GF-D8 (cell line): ENCODE results near the gene PARD6B.
"Not testable (repeated sequence)": the region's sequence is repeated elsewhere in the genome, so short reads cannot be mapped to it uniquely, and the experiment has no call there.

Experiments used
- DNase-seq: peaks from one replicate; lab custom pipeline; 2025; lab: John Stamatoyannopoulos, UW

Gene PARD6B

GRCh38 chr20:50776122-50776817 lies 44.9 kb downstream of the PARD6B start:
- no peak for DNase-seq

- no peak for DNase-seq
These were observed 46.0 kb downstream of the PARD6B start for GRCh38 chr20:50777373-50777772.

DNA sequence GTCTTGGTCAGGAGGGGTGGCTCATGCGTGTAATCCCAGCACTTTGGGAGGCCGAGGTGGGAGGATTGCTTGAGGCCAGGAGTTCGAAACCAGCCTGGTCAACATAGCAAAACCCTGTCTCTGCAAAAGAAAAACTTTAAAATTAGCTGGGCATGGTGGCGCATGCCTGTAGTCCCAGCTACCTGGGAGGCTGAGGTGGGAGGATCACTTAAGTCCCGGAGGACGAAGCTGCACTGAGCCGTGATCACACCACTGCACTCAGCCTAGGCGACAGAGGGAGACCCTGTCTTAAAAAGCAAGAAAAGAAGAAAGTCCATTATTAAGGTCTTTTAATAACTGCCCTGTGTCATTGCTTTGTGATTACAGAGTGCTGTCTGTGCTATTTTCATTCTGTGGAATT lies 47.6 kb downstream of the PARD6B start:
- DNase-seq: not testable (repeated sequence)

DNA sequence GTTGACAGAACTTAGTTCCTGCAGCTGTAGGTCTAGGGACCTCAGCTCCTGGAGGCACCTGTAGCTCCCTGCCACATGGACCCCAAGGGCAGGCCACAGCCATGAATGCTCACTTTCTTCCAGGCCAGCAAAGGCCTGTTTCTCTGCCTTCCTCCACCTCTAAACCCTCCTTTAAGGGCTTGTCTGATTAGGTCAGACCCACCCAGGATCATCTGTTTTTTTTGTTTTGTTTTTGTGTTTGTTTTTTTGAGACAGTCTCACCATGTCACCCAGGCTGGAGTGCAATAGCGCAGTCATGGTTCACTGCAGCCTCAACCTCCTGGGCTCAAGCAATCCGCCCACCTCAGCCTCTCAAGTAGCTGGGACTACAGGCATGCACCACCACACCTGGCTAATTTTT lies 52.0 kb downstream of the PARD6B start:
- no peak for DNase-seq

DNA sequence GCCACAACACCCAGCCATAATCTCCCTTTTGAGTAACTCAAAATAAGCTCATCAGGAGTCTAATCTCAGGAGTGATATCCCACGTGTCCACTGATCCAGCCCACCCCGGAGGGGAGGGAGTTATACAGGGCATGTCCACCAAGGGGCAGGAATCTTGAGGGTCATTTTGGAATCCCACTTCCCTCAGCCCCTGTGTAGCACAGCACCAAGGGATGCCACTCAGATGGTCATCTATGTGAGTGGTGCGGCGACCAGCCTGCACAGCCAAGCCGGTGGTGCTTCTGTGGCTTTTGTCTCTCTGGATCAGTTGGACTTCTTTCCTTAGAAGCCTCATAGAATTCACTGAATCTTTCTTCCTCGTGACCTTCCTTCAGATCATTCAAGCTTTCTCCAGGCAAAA lies 52.5 kb downstream of the PARD6B start:
- DNase-seq: no peak

DNA sequence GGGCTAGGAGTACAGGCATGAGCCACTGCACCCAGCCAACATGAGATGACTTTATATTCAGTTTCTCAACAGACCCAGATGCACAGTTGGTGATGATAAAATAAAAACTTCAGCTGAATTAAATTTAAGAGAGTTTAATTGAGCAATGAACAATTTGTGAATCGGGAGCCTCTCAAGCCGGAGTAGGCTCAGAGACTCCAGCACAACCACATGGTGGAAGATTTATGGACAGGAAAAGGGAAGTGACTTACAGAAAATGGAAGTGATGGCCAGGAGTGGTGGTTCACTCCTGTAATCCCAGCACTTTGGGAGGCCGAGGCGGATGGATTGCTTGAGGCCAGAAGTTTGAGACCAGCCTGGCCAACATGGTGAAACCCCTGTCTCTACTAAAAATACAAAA lies 53.1 kb downstream of the PARD6B start:
- DNase-seq: no peak

DNA sequence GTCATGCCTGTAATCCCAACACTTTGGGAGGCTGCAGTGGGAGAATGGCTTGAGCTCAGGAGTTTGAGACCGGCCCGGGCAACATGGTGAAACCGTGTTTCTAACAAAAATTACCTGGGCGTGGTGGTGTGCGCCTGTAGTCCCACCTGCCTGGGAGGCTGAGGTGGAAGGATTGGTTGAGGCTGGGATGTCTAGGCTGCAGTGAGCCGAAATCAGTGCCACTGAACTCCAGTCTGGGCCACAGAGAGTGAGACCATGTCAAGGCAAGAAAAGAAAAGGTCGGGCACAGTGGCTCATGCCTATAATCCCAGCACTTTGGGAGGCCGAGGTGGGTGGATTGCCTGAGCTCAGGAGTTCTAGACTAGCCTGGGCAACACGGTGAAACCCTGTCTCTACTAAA lies 55.3 kb downstream of the PARD6B start:
- no peak for DNase-seq

DNA sequence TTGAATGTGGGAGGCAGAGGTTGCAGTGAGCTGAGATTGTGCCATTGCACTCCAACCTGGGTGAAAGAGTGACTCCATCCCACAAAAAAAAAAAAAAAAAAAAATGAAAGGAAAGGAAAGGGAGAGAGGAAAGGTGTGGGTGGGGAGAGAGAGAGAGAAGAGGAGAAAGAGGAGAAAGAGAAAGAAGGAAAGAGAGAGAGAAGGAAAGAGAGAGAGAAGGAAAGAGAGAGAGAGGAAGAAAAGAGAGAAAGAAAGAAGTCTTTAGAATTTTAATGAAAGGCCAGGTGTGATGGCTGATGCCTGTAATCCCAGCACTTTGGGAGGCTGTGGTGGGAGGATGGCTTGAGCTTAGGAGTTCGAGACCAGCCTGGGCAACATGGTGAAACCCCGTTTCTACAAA lies 55.8 kb downstream of the PARD6B start:
- DNase-seq: no peak

DNA sequence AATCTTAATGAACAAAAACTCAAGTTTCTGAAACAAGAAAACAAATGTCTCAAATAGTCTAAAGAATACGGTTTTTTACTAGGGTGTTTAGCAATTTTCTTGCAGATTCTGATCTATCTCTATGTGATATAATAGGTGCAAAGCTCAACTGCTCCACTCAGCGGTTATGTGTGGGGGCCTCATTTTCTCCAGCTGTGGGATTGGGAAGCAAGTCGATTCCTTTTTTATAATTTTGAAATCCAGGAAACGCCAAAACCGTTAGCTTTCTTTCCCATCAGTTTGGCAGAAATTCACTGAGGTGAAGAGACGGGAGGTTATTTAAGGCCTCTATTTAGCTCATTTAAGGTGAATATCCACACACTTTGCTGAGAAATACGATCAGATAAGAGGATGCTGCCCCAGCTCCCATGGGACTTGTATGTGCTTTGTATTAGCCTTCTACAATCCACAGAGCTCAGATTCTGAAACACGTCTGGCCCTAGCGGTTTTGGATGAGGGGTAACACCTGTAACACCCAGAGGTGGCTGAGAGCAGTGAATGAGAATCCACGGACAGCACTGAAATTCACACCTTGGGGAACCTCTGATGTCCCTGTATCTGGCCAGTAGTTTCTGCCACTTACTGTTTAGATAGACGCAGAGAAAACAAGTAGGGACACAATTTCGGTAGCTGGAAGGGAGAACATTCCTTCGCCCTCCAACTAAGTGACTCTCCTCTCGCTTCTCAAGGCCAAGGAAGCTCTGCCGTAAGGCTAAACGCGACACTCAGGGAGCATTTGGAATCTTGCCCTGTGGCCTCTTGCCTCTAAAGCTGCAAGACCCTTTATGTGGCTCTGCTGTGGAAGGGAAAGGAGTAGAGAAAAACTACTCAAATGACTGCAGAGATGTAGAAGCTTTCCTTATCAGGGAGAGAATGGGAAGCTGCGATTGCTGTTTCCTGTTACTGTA lies 56.9 kb downstream of the PARD6B start:
- DNase-seq: peak; percentile 58

GRCh38 chr20:50789968-50790650 lies 58.7 kb downstream of the PARD6B start:
- DNase-seq: no peak

- DNase-seq: peak; percentile 38
These were observed 59.4 kb downstream of the PARD6B start for GRCh38 chr20:50790651-50791277.

- no peak for DNase-seq
These were observed 61.6 kb downstream of the PARD6B start for GRCh38 chr20:50792708-50793574.

GRCh38 chr20:50793575-50794016 lies 62.2 kb downstream of the PARD6B start:
- not testable (repeated sequence) for DNase-seq

GRCh38 chr20:50794181-50794845 lies 62.9 kb downstream of the PARD6B start:
- DNase-seq: peak; percentile 18

DNA sequence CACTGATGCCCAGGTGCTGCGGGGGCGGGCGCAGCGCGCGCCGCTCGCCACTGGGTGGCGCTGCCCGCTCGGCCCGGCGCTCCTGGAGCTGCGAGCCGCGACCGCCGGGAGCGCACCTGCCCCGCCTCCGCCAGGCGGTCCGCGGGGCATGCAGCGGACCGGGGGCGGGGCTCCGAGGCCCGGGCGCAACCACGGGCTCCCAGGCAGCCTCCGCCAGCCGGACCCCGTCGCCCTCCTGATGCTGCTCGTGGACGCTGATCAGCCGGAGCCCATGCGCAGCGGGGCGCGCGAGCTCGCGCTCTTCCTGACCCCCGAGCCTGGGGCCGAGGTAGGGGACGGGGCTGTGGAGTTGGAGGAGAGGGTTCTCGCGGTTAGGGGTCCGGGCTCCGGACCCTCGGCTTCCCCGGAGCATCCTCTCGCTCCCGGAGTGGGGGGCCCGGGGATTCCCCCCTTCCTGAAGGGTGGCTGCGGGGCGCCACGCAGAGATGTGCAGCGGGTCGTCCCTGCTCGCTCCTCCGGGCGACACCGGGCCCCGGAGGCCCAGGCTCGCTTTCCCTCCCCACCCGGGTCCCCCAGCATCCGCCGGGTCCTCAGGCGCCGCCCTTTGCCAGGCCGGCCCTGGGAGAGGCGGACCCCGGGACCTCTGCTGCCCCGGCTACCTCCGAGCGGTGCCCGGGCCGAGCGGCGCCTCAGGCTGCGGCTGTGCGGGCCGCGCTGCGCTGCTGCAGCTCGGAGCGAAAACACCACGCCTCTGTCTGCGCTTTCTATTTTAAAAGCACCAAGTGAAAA lies 63.7 kb downstream of the PARD6B start, which contains the start of gene BCAS4:
TSS of gene BCAS4 (plus strand) at position 216 of the 789 bp plus-strand sequence. CDS start at position 239, 23 bp downstream.
- no peak for DNase-seq

GRCh38 chr20:50797142-50797541 lies 65.8 kb downstream of the PARD6B start:
- no peak for DNase-seq

DNA sequence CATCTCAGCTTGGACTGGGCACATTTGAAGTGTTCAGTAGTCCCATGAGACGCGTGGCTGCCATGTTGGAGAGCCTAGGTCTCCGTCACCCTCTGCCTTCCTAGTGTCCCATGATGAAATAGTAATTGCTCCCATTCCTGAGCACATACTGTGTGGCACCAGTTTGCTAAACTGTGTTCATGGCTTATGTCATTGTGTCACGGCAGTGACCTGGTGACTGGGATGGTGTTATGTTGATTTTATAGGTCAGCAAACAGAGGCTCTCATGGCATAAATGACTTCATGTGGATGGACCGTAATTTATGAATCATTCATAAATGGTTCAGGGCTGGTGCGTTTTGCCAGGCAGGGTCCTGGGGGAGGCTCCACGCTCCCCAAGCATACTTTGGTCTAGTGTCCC lies 67.3 kb downstream of the PARD6B start:
- DNase-seq: no peak

GRCh38 chr20:50799176-50799889 lies 68.0 kb downstream of the PARD6B start:
- no peak for DNase-seq
